ENCODE measurements around the gene PLCG1. TPM values are rescaled to one million over a fixed set of nuclear protein-coding genes. Genes with fewer than 3 reads are reported as not detected.

The PLCG1 gene
- total RNA-seq, 1 experiment from 2014 or later: 45.6 TPM

- CTCF ChIA-PET: interaction anchor here (1.4 kb wide), 1 partner anchor 161 kb away, joined by 3 read pairs; the partner anchor contains the start of gene LPIN3
- H3K9me3 ChIP-seq (ENCODE audit: control insufficient read depth in 1 of 2, insufficient read depth in 1 of 2, low read depth in 1 of 2, low read length in 2 of 2): no peaks in the 10 kb centered on the region
- POLR2A ChIA-PET: no interaction called here
- no peak overlapping the region for H3K9ac ChIP-seq (ENCODE audit: low read length)
- no peak overlapping the region for H3K27ac ChIP-seq (ENCODE audit: low read depth, low read length)
- no peak overlapping the region for H3K4me2 ChIP-seq (ENCODE audit: low read length)
- H3K79me2 ChIP-seq (ENCODE audit: insufficient read depth, low read length): no peaks in the 10 kb centered on the region
- RAD21 ChIA-PET (ENCODE audit: low non-redundant PET in 1 of 2, low total read pairs in 2 of 2, uncharacterized antibody in 2 of 2, unreplicated experiment in 2 of 2): no interaction called here
- no peaks in the 10 kb centered on the region for H4K20me1 ChIP-seq (ENCODE audit: insufficient read depth)
- no peaks in the 10 kb centered on the region for H3K9me2 ChIP-seq (ENCODE audit: insufficient read depth)
- intact Hi-C loops (cut with micrococcal nuclease): no loop called here
- H2AFZ ChIP-seq (ENCODE audit: low read depth, low read length, poor library complexity, severe bottlenecking): no peak overlapping the region
- ATAC-seq: no peak
- no peak for TF ChIP-seq CEBPB (IDR thresholded peaks at IDR 0.05; ENCODE audit: low read depth)
- TF ChIP-seq SIN3A (IDR thresholded peaks at IDR 0.05; ENCODE audit: low read depth): no peak
- TF ChIP-seq EZH2phosphoT487 (IDR thresholded peaks at IDR 0.05; ENCODE audit: borderline replicate concordance): no peak
- no peak for TF ChIP-seq SRF (IDR thresholded peaks at IDR 0.05; ENCODE audit: low read depth)
- no peak for TF ChIP-seq EZH2 (IDR thresholded peaks at IDR 0.05)
- no peak for TF ChIP-seq YY1 (IDR thresholded peaks at IDR 0.05; ENCODE audit: extremely low read depth, insufficient replicate concordance, low read depth, low read length)
- no peak for TF ChIP-seq SP1 (IDR thresholded peaks at IDR 0.05; ENCODE audit: low read depth)
- TF ChIP-seq ELF1 (IDR thresholded peaks at IDR 0.05; ENCODE audit: borderline replicate concordance, low read depth): no peak
- TF ChIP-seq CTCF (IDR thresholded peaks at IDR 0.05 in 2 of 3, conservative IDR thresholded peaks at IDR 0.05 in 1 of 3; ENCODE audit: borderline replicate concordance in 1 of 3, insufficient read depth in 1 of 3, low read depth in 2 of 3, low read length in 2 of 3): no peak
- no peak for TF ChIP-seq POLR2AphosphoS5 (IDR thresholded peaks at IDR 0.05; ENCODE audit: low read depth, low read length)
- no peak for DNase-seq (ENCODE audit: low read depth, low spot score)
- H3K27me3 ChIP-seq (ENCODE audit: insufficient read depth, low read length): no peaks in the 10 kb centered on the region
- H3K36me3 ChIP-seq (ENCODE audit: control insufficient read depth in 1 of 2, insufficient read depth in 2 of 2, low read length in 2 of 2): peaks cover 7 to 11% of the 10 kb centered on the region in 2 experiments; a peak in 1 of 4 replicates
- H3K4me1 ChIP-seq (ENCODE audit: control insufficient read depth in 1 of 2, insufficient read depth in 2 of 2, low read length in 2 of 2): peaks cover 3 to 16% of the 10 kb centered on the region in 2 experiments; a peak in 3 of 4 replicates
- no peak overlapping the region for H3K4me3 ChIP-seq (replicated peaks in 1 of 2; ENCODE audit: low read depth in 1 of 2, low read length in 2 of 2)
- no TSS peak for BruUV-seq (replicated peaks)
Measured at GRCh38 chr20:41178904-41179432, 41.6 kb downstream of the PLCG1 start.
